Endothelial cell of umbilical vein (primary cell): ENCODE results near the gene CXCL10. TPM values are rescaled to one million over a fixed set of nuclear protein-coding genes. Genes with fewer than 3 reads are reported as not detected.
A peak's percentile ranks its signal among the peaks of the same experiment; 100 is the strongest.

Experiments used
- BruUV-seq: library from RNA; stranded (reverse); fragments of 400-500 nt; replicated peaks from 2 replicates; lab custom pipeline; 2021; lab: Mats Ljungman, UMichigan
- CTCF ChIA-PET: fragments of 300-600, 350-600 bp; sonication (Branson Sonifier 250); formaldehyde crosslinking; loops from one replicate; lab custom pipeline; 2021; ENCODE audit warnings: antibody characterized with exemption, inconsistent platforms; lab: Charles Lee
- POLR2A ChIA-PET: fragments of 300-600, 350-600 bp; sonication (Branson Sonifier 250); formaldehyde crosslinking; loops from one replicate; lab custom pipeline; 2021; ENCODE audit warnings: antibody characterized with exemption, inconsistent platforms; lab: Charles Lee
- DNase-seq: peaks from one replicate; pipeline ENCODE4 v3.0.0-alpha.2; 2011; ENCODE audit warnings: low read depth, low spot score
- FAIRE-seq: peaks from 2 replicates; lab custom pipeline; 2011; peaks lifted over from hg19 to GRCh38; lab: Jason Lieb, UNC
- H2AFZ ChIP-seq: 2 replicates; pipeline ENCODE4 v1.6.0; 2012; ENCODE audit warnings: low read depth, low read length, control low read depth, inconsistent platforms
- H3K27ac ChIP-seq: 2 replicates; pipeline ENCODE4 v1.5.1; 2011; ENCODE audit warnings: low read depth, mild to moderate bottlenecking, control low read depth, low read length, moderate library complexity; ENCODE audit not compliant: insufficient read depth
- H3K27me3 ChIP-seq, 2 experiments: 2 replicates each; pipeline versions ENCODE4 v1.6.0 to v1.6.1; 2011; ENCODE audit warnings: low read length in 2 of 2, mixed read lengths in 1 of 2; ENCODE audit not compliant: control insufficient read depth in 2 of 2, insufficient read depth in 2 of 2
- H3K36me3 ChIP-seq, 2 experiments: 2 replicates in 1 of 2; 3 replicates in 1 of 2; pipeline ENCODE4 v1.5.1; 2011; ENCODE audit warnings: low read length in 2 of 2, mild to moderate bottlenecking in 1 of 2, moderate library complexity in 1 of 2; ENCODE audit not compliant: control insufficient read depth in 2 of 2, insufficient read depth in 2 of 2; ENCODE audit errors: extremely low read depth in 1 of 2
- H3K4me1 ChIP-seq: 3 replicates; pipeline ENCODE4 v1.5.1; 2011; ENCODE audit warnings: mild to moderate bottlenecking, low read length; ENCODE audit not compliant: control insufficient read depth, insufficient read depth; ENCODE audit errors: extremely low read depth
- H3K4me2 ChIP-seq: 2 replicates; pipeline ENCODE4 v1.6.1; 2011; ENCODE audit warnings: low read length, control low read depth, mixed read lengths; ENCODE audit not compliant: insufficient read depth
- H3K4me3 ChIP-seq, 3 experiments: fragments of 200-600 bp in 1 of 3; sonication (generic), shearing (Covaris generic) in 1 of 3; replicated peaks in 1 of 3; 2 replicates each; pipeline ENCODE4 v1.5.1; 2011 to 2016; ENCODE audit warnings: control low read depth in 3 of 3, low read length in 3 of 3, mild to moderate bottlenecking in 2 of 3, inconsistent platforms in 1 of 3, low read depth in 1 of 3, moderate library complexity in 1 of 3; ENCODE audit not compliant: insufficient read depth in 1 of 3
- H3K79me2 ChIP-seq: 2 replicates; pipeline ENCODE4 v1.6.0; 2012; ENCODE audit warnings: low read length, inconsistent platforms; ENCODE audit not compliant: control insufficient read depth, insufficient read depth
- H3K9ac ChIP-seq: replicated peaks from 2 replicates; pipeline ENCODE3; 2011; ENCODE audit warnings: low read length, control low read depth; ENCODE audit not compliant: insufficient read depth; ENCODE audit errors: extremely low read depth
- H3K9me1 ChIP-seq: replicated peaks from 3 replicates; pipeline ENCODE4 v1.6.0; 2011; ENCODE audit warnings: mild to moderate bottlenecking, low read length; ENCODE audit not compliant: control insufficient read depth, insufficient read depth; ENCODE audit errors: extremely low read depth
- H3K9me3 ChIP-seq: replicated peaks from 2 replicates; pipeline ENCODE4 v1.5.1; 2012; ENCODE audit warnings: low read length, inconsistent platforms; ENCODE audit not compliant: control insufficient read depth, insufficient read depth
- H4K20me1 ChIP-seq: replicated peaks from 2 replicates; pipeline ENCODE3; 2011; ENCODE audit warnings: mild to moderate bottlenecking, low read length; ENCODE audit not compliant: control insufficient read depth, insufficient read depth; ENCODE audit errors: extremely low read depth
- EZH2 ChIP-seq: IDR thresholded peaks from 2 replicates; pipeline ENCODE4 v1.6.1; 2012; ENCODE audit warnings: borderline replicate concordance, low read depth, mild to moderate bottlenecking, moderate library complexity, low read length, inconsistent platforms; ENCODE audit not compliant: severe bottlenecking
- FOS ChIP-seq: IDR thresholded peaks from 2 replicates; pipeline ENCODE4 v1.6.1; 2011; ENCODE audit warnings: mild to moderate bottlenecking, low read length, moderate library complexity, borderline replicate concordance; ENCODE audit not compliant: insufficient read depth
- GATA2 ChIP-seq: IDR thresholded peaks from 2 replicates; pipeline ENCODE4 v1.7.0; 2011; ENCODE audit warnings: low read depth, mild to moderate bottlenecking, moderate library complexity, mixed read lengths, low read length; ENCODE audit not compliant: insufficient read length, insufficient read depth
- JUN ChIP-seq: IDR thresholded peaks from 2 replicates; pipeline ENCODE4 v1.6.1; 2011; ENCODE audit warnings: borderline replicate concordance, low read depth; ENCODE audit not compliant: insufficient read length, insufficient read depth
- MYC ChIP-seq: IDR thresholded peaks from one replicate; pipeline ENCODE4 v1.6.1; 2011; ENCODE audit warnings: mild to moderate bottlenecking, low read depth, low read length
- POLR2A ChIP-seq: IDR thresholded peaks from 2 replicates; pipeline ENCODE4 v1.6.1; 2012; ENCODE audit warnings: low read depth, mild to moderate bottlenecking, control low read depth, low read length
- POLR2AphosphoS5 ChIP-seq: IDR thresholded peaks from 2 replicates; pipeline ENCODE4 v1.6.1; 2012; ENCODE audit warnings: low read depth, mild to moderate bottlenecking, control low read depth, low read length, moderate library complexity; ENCODE audit not compliant: insufficient read depth
- dilution Hi-C: fragments of 300-500 bp; cut with MboI; formaldehyde crosslinking; loops from one replicate; pipeline ENCODE4 v1.15.0; 2019; ENCODE audit warnings: low sequenced_read_pairs; ENCODE audit not compliant: extremely low pct_ligation_motif_present
- intact Hi-C: fragments of 100-400 bp; cut with micrococcal nuclease; formaldehyde crosslinking; loops from one replicate; pipeline ENCODE4 v1.10.0; 2022
- polyA plus RNA-seq, 4 experiments: library from polyadenylated mRNA; depleted of rRNA in 3 of 4; stranded (reverse) in 3 of 4; unstranded in 1 of 4; fragments of >200 nt; gene quantifications; 2 replicates each; pipeline versions ENCODE4 v1.2.1 to v1.2.3, GENCODE V29; 2011 to 2012; ENCODE audit warnings: missing spikeins in 1 of 4
- total RNA-seq: library from RNA; stranded (reverse); gene quantifications from 2 replicates; pipeline ENCODE4 v1.2.3, GENCODE V29; 2021
- TF ChIP-seq, protein P1 (sequence below), 2 donors: IDR thresholded peaks; 1 replicate in 1 of 2; 2 replicates in 1 of 2; pipeline ENCODE4 v1.5.1; 2011; ENCODE audit warnings: low read length in 2 of 2, mild to moderate bottlenecking in 2 of 2, moderate library complexity in 2 of 2, control low read depth in 1 of 2, inconsistent platforms in 1 of 2, low read depth in 1 of 2; ENCODE audit not compliant: insufficient read depth in 1 of 2; ENCODE audit errors: extremely low read depth in 1 of 2
- TF ChIP-seq, protein P2 (sequence below): IDR thresholded peaks from 2 replicates; pipeline ENCODE4 v1.6.1; 2011; ENCODE audit not compliant: insufficient read depth, insufficient read length

Gene CXCL10
- total and polyA plus RNA-seq, 2 donors (not counting 3 experiments of a cell fraction or from before 2014, with no cell fraction given) = 0.18 TPM; not detected in 1

- Histone ChIP-seq H3K4me2 (no peak overlapping the region), H3K9ac (no peak overlapping the region), H3K79me2 (no peaks in the 10 kb centered on the region), H3K4me1 (no peaks in the 10 kb centered on the region), H4K20me1 (no peaks in the 10 kb centered on the region), H3K36me3 (no peaks in the 10 kb centered on the region), H3K9me1 (no peaks in the 10 kb centered on the region), H3K27ac (no peak overlapping the region), H3K4me3 (no peak overlapping the region), H2AFZ (no peak overlapping the region), H3K27me3 (peaks cover 0 to 2% of the 10 kb centered on the region in 2 experiments), H3K9me3 (no peaks in the 10 kb centered on the region)
- dilution Hi-C loops = no loop called here
- no peak for FAIRE-seq
- BruUV-seq = no TSS peak
- DNase-seq = no peak
- intact Hi-C loops = no loop called here
- ChIA-PET CTCF (interaction anchor here (2.3 kb wide), 1 partner anchor 14 kb away, joined by 8 read pairs; no protein-coding TSS in a partner anchor), POLR2A (no interaction called here)
- TF ChIP-seq EZH2 (no peak), POLR2A (no peak), POLR2AphosphoS5 (no peak)
These were observed 49.5 kb upstream of the CXCL10 start for GRCh38 chr4:76072760-76073159.

GRCh38 chr4:76067652-76068286 is 44.5 kb upstream of the CXCL10 start:
- TF ChIP-seq GATA2 = no peak
- TF ChIP-seq, protein P1, sequence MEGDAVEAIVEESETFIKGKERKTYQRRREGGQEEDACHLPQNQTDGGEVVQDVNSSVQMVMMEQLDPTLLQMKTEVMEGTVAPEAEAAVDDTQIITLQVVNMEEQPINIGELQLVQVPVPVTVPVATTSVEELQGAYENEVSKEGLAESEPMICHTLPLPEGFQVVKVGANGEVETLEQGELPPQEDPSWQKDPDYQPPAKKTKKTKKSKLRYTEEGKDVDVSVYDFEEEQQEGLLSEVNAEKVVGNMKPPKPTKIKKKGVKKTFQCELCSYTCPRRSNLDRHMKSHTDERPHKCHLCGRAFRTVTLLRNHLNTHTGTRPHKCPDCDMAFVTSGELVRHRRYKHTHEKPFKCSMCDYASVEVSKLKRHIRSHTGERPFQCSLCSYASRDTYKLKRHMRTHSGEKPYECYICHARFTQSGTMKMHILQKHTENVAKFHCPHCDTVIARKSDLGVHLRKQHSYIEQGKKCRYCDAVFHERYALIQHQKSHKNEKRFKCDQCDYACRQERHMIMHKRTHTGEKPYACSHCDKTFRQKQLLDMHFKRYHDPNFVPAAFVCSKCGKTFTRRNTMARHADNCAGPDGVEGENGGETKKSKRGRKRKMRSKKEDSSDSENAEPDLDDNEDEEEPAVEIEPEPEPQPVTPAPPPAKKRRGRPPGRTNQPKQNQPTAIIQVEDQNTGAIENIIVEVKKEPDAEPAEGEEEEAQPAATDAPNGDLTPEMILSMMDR (IDR thresholded peaks at IDR 0.05; ENCODE audit: extremely low read depth in 1 of 2, insufficient read depth in 1 of 2, low read depth in 1 of 2, low read length in 2 of 2) = peak; percentile 68 to 70
- no peak for TF ChIP-seq POLR2AphosphoS5
- no peak for TF ChIP-seq POLR2A
- TF ChIP-seq, protein P2, sequence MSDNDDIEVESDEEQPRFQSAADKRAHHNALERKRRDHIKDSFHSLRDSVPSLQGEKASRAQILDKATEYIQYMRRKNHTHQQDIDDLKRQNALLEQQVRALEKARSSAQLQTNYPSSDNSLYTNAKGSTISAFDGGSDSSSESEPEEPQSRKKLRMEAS = no peak
- TF ChIP-seq MYC = no peak
- TF ChIP-seq EZH2 = no peak
- no peak for TF ChIP-seq FOS
- TF ChIP-seq JUN = no peak
- intact Hi-C loops = loop anchor here (1.0 to 5.0 kb wide), 3 partner anchors 72 to 170 kb away; no protein-coding TSS in a partner anchor
- no peaks in the 10 kb centered on the region for H3K9me1 ChIP-seq
- H3K79me2 ChIP-seq = no peaks in the 10 kb centered on the region
- ChIA-PET CTCF (interaction anchor here (1.3 to 6.7 kb wide), 3 partner anchors 13 to 71 kb away, joined by 3 to 127 read pairs (median 4); no protein-coding TSS in a partner anchor), POLR2A (no interaction called here)
- no peak overlapping the region for H3K27ac ChIP-seq
- H3K4me2 ChIP-seq = no peak overlapping the region
- FAIRE-seq = peak; percentile 86
- no peaks in the 10 kb centered on the region for H3K36me3 ChIP-seq
- dilution Hi-C loops = no loop called here
- H3K9me3 ChIP-seq = no peaks in the 10 kb centered on the region
- no TSS peak for BruUV-seq
- H3K4me1 ChIP-seq = no peaks in the 10 kb centered on the region
- H3K9ac ChIP-seq = no peak overlapping the region
- H3K27me3 ChIP-seq = peaks cover 0 to 2% of the 10 kb centered on the region in 2 experiments
- H3K4me3 ChIP-seq = no peak overlapping the region
- DNase-seq = peak; percentile 76
- H4K20me1 ChIP-seq = no peaks in the 10 kb centered on the region
- no peak overlapping the region for H2AFZ ChIP-seq
